ENCODE data around the gene COLEC12. TPM values are rescaled to one million over a fixed set of nuclear protein-coding genes. Genes with fewer than 3 reads are reported as not detected.

The COLEC12 gene
- total RNA-seq, 2 experiments from 2014 or later: not detected

DNA sequence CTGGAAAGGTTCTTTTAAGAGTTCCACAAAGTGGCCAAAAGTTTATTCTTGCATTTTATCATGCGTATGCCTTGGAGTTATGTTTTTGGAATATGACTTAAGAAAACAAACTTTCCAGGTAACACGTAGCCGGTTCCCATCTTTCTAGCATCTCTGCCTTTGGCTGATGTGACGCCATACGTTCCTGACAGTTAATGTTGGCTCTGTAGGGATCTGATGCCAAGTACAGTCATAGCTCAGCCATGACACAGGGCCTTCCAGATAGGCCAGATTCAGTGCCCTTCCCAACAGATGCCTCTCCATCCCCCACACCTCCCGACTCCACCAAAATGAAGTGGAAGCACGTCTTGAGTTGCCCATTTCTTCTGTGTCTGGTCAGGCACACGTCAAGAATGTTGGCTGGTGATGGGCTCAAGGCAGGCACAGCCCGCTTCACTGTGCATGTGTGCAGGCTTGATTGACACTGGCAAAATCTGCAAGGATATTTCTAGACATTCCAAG, 181.7 kb downstream of the COLEC12 start:
- Mint-ChIP-seq H3K27me3 (no peaks in the 10 kb centered on the region), H3K4me1 (ENCODE audit: low read depth) (peaks cover 4% of the 10 kb centered on the region)

DNA sequence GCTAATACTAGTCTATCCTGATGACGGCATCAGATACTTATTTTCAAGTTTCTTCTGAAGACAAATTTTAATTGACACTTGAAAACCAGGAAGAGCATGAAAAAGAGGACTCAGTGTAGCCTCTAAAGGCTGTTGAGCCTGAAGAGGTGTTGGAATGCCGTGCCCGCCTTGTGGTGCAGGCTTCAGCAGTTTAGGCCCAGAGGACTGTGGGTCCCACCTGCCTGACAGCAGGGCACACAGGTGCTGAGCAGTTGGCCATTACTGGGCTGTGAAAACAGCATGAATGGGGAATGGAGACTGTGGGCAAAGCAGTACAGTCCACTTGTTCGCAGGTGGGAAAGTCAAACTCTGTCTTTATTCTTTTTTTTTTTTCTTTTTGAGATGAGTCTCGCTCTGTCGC, 182.9 kb downstream of the COLEC12 start:
- H3K36me3 ChIP-seq (ENCODE audit: insufficient read depth, low read length): no peaks in the 10 kb centered on the region
- TF ChIP-seq, protein P1, sequence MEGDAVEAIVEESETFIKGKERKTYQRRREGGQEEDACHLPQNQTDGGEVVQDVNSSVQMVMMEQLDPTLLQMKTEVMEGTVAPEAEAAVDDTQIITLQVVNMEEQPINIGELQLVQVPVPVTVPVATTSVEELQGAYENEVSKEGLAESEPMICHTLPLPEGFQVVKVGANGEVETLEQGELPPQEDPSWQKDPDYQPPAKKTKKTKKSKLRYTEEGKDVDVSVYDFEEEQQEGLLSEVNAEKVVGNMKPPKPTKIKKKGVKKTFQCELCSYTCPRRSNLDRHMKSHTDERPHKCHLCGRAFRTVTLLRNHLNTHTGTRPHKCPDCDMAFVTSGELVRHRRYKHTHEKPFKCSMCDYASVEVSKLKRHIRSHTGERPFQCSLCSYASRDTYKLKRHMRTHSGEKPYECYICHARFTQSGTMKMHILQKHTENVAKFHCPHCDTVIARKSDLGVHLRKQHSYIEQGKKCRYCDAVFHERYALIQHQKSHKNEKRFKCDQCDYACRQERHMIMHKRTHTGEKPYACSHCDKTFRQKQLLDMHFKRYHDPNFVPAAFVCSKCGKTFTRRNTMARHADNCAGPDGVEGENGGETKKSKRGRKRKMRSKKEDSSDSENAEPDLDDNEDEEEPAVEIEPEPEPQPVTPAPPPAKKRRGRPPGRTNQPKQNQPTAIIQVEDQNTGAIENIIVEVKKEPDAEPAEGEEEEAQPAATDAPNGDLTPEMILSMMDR (IDR thresholded peaks at IDR 0.05): no peak
- peaks cover 3% of the 10 kb centered on the region for H3K4me1 ChIP-seq (ENCODE audit: insufficient read depth, low read length)
- no peaks in the 10 kb centered on the region for H3K27me3 Mint-ChIP-seq
- no peaks in the 10 kb centered on the region for H3K9me3 Mint-ChIP-seq
- peaks cover 0 to 2% of the 10 kb centered on the region in 2 experiments for H3K27me3 ChIP-seq (ENCODE audit: control insufficient read depth in 1 of 2, insufficient read depth in 2 of 2, low read length in 2 of 2)
- CTCF ChIA-PET: no interaction called here
- DNase-seq (no peak), ATAC-seq (ENCODE audit: poor library complexity) (no peak)
- H3K4me3 ChIP-seq (ENCODE audit: low read length): no peak overlapping the region
- H3K4me1 Mint-ChIP-seq (ENCODE audit: low read depth): peaks cover 2% of the 10 kb centered on the region
- H3K36me3 Mint-ChIP-seq (ENCODE audit: low read depth): no peaks in the 10 kb centered on the region
- no peaks in the 10 kb centered on the region for H3K9me3 ChIP-seq (ENCODE audit: control insufficient read depth in 1 of 2, insufficient read depth in 1 of 2, low read length in 2 of 2)
- H3K27ac Mint-ChIP-seq: no peak overlapping the region
- no peak overlapping the region for H3K27ac ChIP-seq (ENCODE audit: low read depth in 1 of 2, low read length in 2 of 2)
- POLR2A ChIA-PET: no interaction called here
- H3K4me3 Mint-ChIP-seq: no peak overlapping the region
- intact Hi-C loops (cut with DNase I, micrococcal nuclease): no loop called here

More for the DNA sequence above, 181.7 kb downstream of the COLEC12 start:
- DNase-seq: no peak
- H3K27ac ChIP-seq (ENCODE audit: low read depth in 1 of 2, low read length in 2 of 2): no peak overlapping the region
- H3K9me3 Mint-ChIP-seq: no peaks in the 10 kb centered on the region
- no peak overlapping the region for H3K27ac Mint-ChIP-seq
- POLR2A ChIA-PET: no interaction called here
- H3K4me3 ChIP-seq (ENCODE audit: low read length): no peak overlapping the region
- CTCF ChIA-PET: no interaction called here
- H3K36me3 Mint-ChIP-seq (ENCODE audit: low read depth): no peaks in the 10 kb centered on the region
- no peak for ATAC-seq (ENCODE audit: poor library complexity)
- H3K36me3 ChIP-seq (ENCODE audit: insufficient read depth, low read length): no peaks in the 10 kb centered on the region
- intact Hi-C loops (cut with DNase I, micrococcal nuclease): no loop called here
- H3K4me1 ChIP-seq (ENCODE audit: insufficient read depth, low read length): peaks cover 5% of the 10 kb centered on the region
- H3K9me3 ChIP-seq (ENCODE audit: control insufficient read depth in 1 of 2, insufficient read depth in 1 of 2, low read length in 2 of 2): no peaks in the 10 kb centered on the region
- TF ChIP-seq, protein P1 (IDR thresholded peaks at IDR 0.05): no peak
- no peak overlapping the region for H3K4me3 Mint-ChIP-seq
- no peaks in the 10 kb centered on the region for H3K27me3 ChIP-seq (ENCODE audit: control insufficient read depth in 1 of 2, insufficient read depth in 2 of 2, low read length in 2 of 2)

DNA sequence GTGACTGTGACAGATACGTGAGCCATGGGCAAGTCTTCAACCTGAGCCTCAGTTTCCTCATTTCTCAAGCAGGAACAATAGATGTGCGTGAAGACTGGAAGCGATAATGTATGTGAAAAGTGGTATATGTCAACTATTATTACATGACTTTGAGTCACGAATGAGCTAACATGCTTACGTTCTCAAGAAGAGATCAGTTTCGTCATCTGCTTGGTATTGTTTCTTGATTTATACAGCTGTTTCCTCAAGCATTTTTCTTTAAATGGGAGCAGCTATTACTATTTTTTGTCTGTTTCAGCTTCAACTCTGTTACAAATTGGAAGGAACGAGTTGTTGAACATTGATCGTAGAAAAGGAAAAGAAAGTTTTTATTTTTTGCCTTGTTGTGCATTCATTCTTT, 184.1 kb downstream of the COLEC12 start:
- ChIA-PET POLR2A (no interaction called here), CTCF (no interaction called here)
- Mint-ChIP-seq H3K9me3 (no peaks in the 10 kb centered on the region), H3K27me3 (no peaks in the 10 kb centered on the region), H3K4me3 (no peak overlapping the region), H3K4me1 (ENCODE audit: low read depth) (no peaks in the 10 kb centered on the region), H3K36me3 (ENCODE audit: low read depth) (no peaks in the 10 kb centered on the region), H3K27ac (no peak overlapping the region)
- Histone ChIP-seq H3K9me3 (ENCODE audit: control insufficient read depth in 1 of 2, insufficient read depth in 1 of 2, low read length in 2 of 2) (no peaks in the 10 kb centered on the region), H3K36me3 (ENCODE audit: insufficient read depth, low read length) (no peaks in the 10 kb centered on the region), H3K27me3 (ENCODE audit: control insufficient read depth in 1 of 2, insufficient read depth in 2 of 2, low read length in 2 of 2) (peaks cover 0 to 2% of the 10 kb centered on the region in 2 experiments), H3K27ac (ENCODE audit: low read depth in 1 of 2, low read length in 2 of 2) (no peak overlapping the region), H3K4me3 (ENCODE audit: low read length) (no peak overlapping the region), H3K4me1 (ENCODE audit: insufficient read depth, low read length) (no peaks in the 10 kb centered on the region)
- intact Hi-C loops (cut with DNase I, micrococcal nuclease): no loop called here
- TF ChIP-seq, protein P1 (IDR thresholded peaks at IDR 0.05): no peak
- ATAC-seq (ENCODE audit: poor library complexity) (no peak), DNase-seq (no peak)

Measured in CD4-positive, alpha-beta T cell (primary cell).